Caki2 (cell line): ENCODE data around the gene TNS1. TPM values are rescaled to one million over a fixed set of nuclear protein-coding genes. Genes with fewer than 3 reads are reported as not detected.

ENCODE experiments used
- DNase-seq: peaks from one replicate; pipeline ENCODE4 v3.0.0-alpha.2; 2015; ENCODE audit warnings: low read depth
- in situ Hi-C: cut with HindIII; loops from 2 replicates; pipeline ENCODE4 v1.10.0; 2016; ENCODE audit warnings: low sequenced_read_pairs, low pct_unique_long_range_greater_than_20kb, mixed read lengths
- total RNA-seq: library from RNA; depleted of rRNA; stranded (reverse); fragments of >200 nt; shearing (Covaris generic); gene quantifications from 2 replicates; pipeline ENCODE4 v1.2.3, GENCODE V29; 2014; ENCODE audit warnings: low replicate concordance

Gene TNS1
- total RNA-seq, 1 experiment from 2014 or later = 0.68 TPM

GRCh38 chr2:217856159-217856558, 146.6 kb downstream of the TNS1 start:
- in situ Hi-C loops = no loop called here
- no peak for DNase-seq

GRCh38 chr2:217854684-217855420, 147.9 kb downstream of the TNS1 start:
- DNase-seq = no peak
- in situ Hi-C loops = no loop called here

- in situ Hi-C loops = no loop called here
- DNase-seq = no peak
These were observed 148.8 kb downstream of the TNS1 start for GRCh38 chr2:217853961-217854360.

GRCh38 chr2:217853301-217853881, 149.4 kb downstream of the TNS1 start:
- DNase-seq = peak; percentile 16
- in situ Hi-C loops = no loop called here

- in situ Hi-C loops = no loop called here
- DNase-seq = no peak
These were observed 150.1 kb downstream of the TNS1 start for GRCh38 chr2:217852555-217853211.

- in situ Hi-C loops = no loop called here
- DNase-seq = no peak
These were observed 151.4 kb downstream of the TNS1 start for GRCh38 chr2:217851191-217852020.

GRCh38 chr2:217849154-217849975, 153.4 kb downstream of the TNS1 start:
- DNase-seq = no peak

GRCh38 chr2:217848351-217848957, 154.3 kb downstream of the TNS1 start:
- in situ Hi-C loops = no loop called here
- DNase-seq = no peak

More at GRCh38 chr2:217849154-217849975, 153.4 kb downstream of the TNS1 start:
- in situ Hi-C loops = no loop called here

- in situ Hi-C loops = no loop called here
- no peak for DNase-seq
These were observed 155.0 kb downstream of the TNS1 start for GRCh38 chr2:217847552-217848350.

- no peak for DNase-seq
- in situ Hi-C loops = no loop called here
These were observed 155.7 kb downstream of the TNS1 start for GRCh38 chr2:217847115-217847514.

- in situ Hi-C loops = no loop called here
- no peak for DNase-seq
These were observed 156.5 kb downstream of the TNS1 start for GRCh38 chr2:217846321-217846743.

GRCh38 chr2:217845301-217845700, 157.5 kb downstream of the TNS1 start:
- in situ Hi-C loops = no loop called here

GRCh38 chr2:217844696-217845095, 158.1 kb downstream of the TNS1 start:
- no peak for DNase-seq
- in situ Hi-C loops = no loop called here

More at GRCh38 chr2:217845301-217845700, 157.5 kb downstream of the TNS1 start:
- no peak for DNase-seq

GRCh38 chr2:217843324-217843723, 159.5 kb downstream of the TNS1 start:
- no peak for DNase-seq
- in situ Hi-C loops = no loop called here

- in situ Hi-C loops = no loop called here
- DNase-seq = no peak
These were observed 160.8 kb downstream of the TNS1 start for GRCh38 chr2:217842017-217842416.

- in situ Hi-C loops = no loop called here
- no peak for DNase-seq
These were observed 162.3 kb downstream of the TNS1 start for GRCh38 chr2:217840522-217840921.

- DNase-seq = no peak
- in situ Hi-C loops = no loop called here
These were observed 163.1 kb downstream of the TNS1 start for GRCh38 chr2:217839750-217840107.
